MCF 10A (cell line): ENCODE data around the gene ZNF177. TPM values are rescaled to one million over a fixed set of nuclear protein-coding genes. Genes with fewer than 3 reads are reported as not detected.

Source experiments
- BruUV-seq: library from RNA; stranded (reverse); fragments of 400-500 nt; replicated peaks from 2 replicates; lab custom pipeline; 2021; lab: Mats Ljungman, UMichigan
- CTCF ChIA-PET: fragments of 300-600 bp; sonication (Branson Sonifier 250); formaldehyde crosslinking; extraction: SDS; loops from one replicate; lab custom pipeline; 2021; ENCODE audit warnings: antibody characterized with exemption, inconsistent platforms; lab: Yijun Ruan, JAX
- POLR2A ChIA-PET: fragments of 300-600, 350-650 bp; sonication (Branson Sonifier 250); formaldehyde crosslinking; extraction: SDS; loops from one replicate; lab custom pipeline; 2020; ENCODE audit warnings: antibody characterized with exemption, inconsistent platforms; lab: Yijun Ruan, JAX
- DNase-seq: peaks from one replicate; pipeline ENCODE4 v3.0.0-alpha.2; 2018; ENCODE audit not compliant: unreplicated experiment
- H3K27ac Mint-ChIP-seq: one replicate; pipeline ENCODE4 v1.8.0; 2022; ENCODE audit warnings: mild to moderate bottlenecking, low read depth, mixed read lengths; ENCODE audit not compliant: unreplicated experiment
- H3K27me3 Mint-ChIP-seq: one replicate; pipeline ENCODE4 v1.8.0; 2022; ENCODE audit warnings: mixed read lengths; ENCODE audit not compliant: insufficient read depth, unreplicated experiment
- H3K36me3 Mint-ChIP-seq: one replicate; pipeline ENCODE4 v1.8.0; 2022; ENCODE audit warnings: mild to moderate bottlenecking, moderate library complexity, mixed read lengths; ENCODE audit not compliant: insufficient read depth, unreplicated experiment
- H3K4me1 Mint-ChIP-seq: one replicate; pipeline ENCODE4 v1.8.0; 2022; ENCODE audit warnings: mixed read lengths; ENCODE audit not compliant: insufficient read depth, unreplicated experiment
- H3K4me3 Mint-ChIP-seq: one replicate; pipeline ENCODE4 v1.8.0; 2022; ENCODE audit warnings: mild to moderate bottlenecking, moderate library complexity, mixed read lengths; ENCODE audit not compliant: unreplicated experiment
- H3K9me3 Mint-ChIP-seq: one replicate; pipeline ENCODE4 v1.8.0; 2022; ENCODE audit warnings: mixed read lengths; ENCODE audit not compliant: unreplicated experiment
- CTCF ChIP-seq: fragments of 200-600 bp; IDR thresholded peaks from one replicate; pipeline ENCODE4 v1.8.0; 2022; ENCODE audit warnings: antibody characterized with exemption, mild to moderate bottlenecking; ENCODE audit not compliant: unreplicated experiment
- intact Hi-C: fragments of 100-400 bp; cut with micrococcal nuclease; formaldehyde crosslinking; loops from 2 replicates; pipeline ENCODE4 v1.14.1; 2022
- total RNA-seq: library from RNA; stranded (reverse); gene quantifications from 2 replicates; pipeline ENCODE4 v1.2.3, GENCODE V29; 2022

The ZNF177 gene
- total RNA-seq, 1 experiment from 2014 or later, result 0.79 TPM

GRCh38 chr19:9342610-9343304 lies 20.1 kb upstream of the ZNF177 start:
- Mint-ChIP-seq H3K36me3 (peaks cover 24% of the 10 kb centered on the region), H3K27ac (no peak overlapping the region), H3K27me3 (no peaks in the 10 kb centered on the region), H3K4me1 (no peaks in the 10 kb centered on the region), H3K4me3 (no peak overlapping the region), H3K9me3 (peaks cover 49% of the 10 kb centered on the region)
- no TSS peak for BruUV-seq
- TF ChIP-seq CTCF, result no peak
- ChIA-PET CTCF (no interaction called here), POLR2A (no interaction called here)
- intact Hi-C loops, result no loop called here
- DNase-seq, result no peak

DNA sequence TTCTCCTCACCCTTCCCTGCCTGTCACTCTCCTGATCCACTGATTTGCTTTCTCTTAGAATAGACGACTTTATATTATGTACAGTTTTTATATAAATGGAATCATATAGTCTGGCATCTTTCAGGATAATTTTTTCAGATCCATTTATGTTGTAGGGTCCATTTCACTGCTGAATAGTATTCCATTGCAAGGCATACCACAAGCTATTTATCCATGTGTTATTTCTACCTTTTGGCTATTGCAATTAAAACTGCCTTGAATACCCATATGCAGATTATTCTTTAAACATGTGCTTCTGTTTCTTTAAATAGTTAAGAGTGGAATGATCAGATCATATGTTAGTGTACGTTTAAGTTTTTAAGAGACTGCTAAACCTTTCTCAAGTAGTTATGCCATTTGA lies 17.8 kb upstream of the ZNF177 start:
- H3K4me1 Mint-ChIP-seq, result no peaks in the 10 kb centered on the region
- no TSS peak for BruUV-seq
- TF ChIP-seq CTCF, result no peak
- H3K36me3 Mint-ChIP-seq, result peaks cover 26% of the 10 kb centered on the region
- peaks cover 49% of the 10 kb centered on the region for H3K9me3 Mint-ChIP-seq
- no peak overlapping the region for H3K4me3 Mint-ChIP-seq
- ChIA-PET POLR2A (no interaction called here), CTCF (no interaction called here)
- DNase-seq, result no peak
- H3K27ac Mint-ChIP-seq, result no peak overlapping the region
- H3K27me3 Mint-ChIP-seq, result no peaks in the 10 kb centered on the region
- intact Hi-C loops, result no loop called here

DNA sequence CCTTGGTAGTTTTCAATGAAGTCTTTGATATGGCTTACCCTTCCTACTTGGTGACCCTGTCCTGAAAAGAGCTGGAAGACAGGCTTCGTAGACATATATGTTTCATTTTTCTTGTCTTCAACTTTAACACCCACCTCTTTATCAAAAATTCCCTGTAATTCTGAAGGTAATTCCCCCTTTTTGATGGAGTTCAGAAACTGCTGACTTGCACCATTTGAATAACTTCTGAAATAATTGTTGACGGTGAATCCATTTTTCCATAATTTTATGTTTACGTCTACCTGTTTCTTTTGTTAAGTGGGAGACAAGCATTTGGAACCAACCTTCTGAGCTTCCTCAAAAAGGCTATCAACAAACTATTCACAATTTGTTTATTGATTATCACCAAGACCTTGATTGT lies 14.6 kb upstream of the ZNF177 start:
- intact Hi-C loops, result no loop called here
- Mint-ChIP-seq H3K36me3 (peaks cover 7% of the 10 kb centered on the region), H3K9me3 (peaks cover 40% of the 10 kb centered on the region), H3K4me3 (no peak overlapping the region), H3K27ac (no peak overlapping the region), H3K4me1 (no peaks in the 10 kb centered on the region), H3K27me3 (no peaks in the 10 kb centered on the region)
- CTCF ChIA-PET, result interaction anchor here (0.5 to 0.6 kb wide), 2 partner anchors 8 to 37 kb away, joined by 4 read pairs; no protein-coding TSS in a partner anchor
- POLR2A ChIA-PET, result no interaction called here
- no peak for TF ChIP-seq CTCF
- no TSS peak for BruUV-seq
- DNase-seq, result no peak

- Mint-ChIP-seq H3K36me3 (peaks cover 5% of the 10 kb centered on the region), H3K4me1 (no peaks in the 10 kb centered on the region), H3K27ac (no peak overlapping the region), H3K9me3 (peaks cover 36% of the 10 kb centered on the region), H3K27me3 (no peaks in the 10 kb centered on the region), H3K4me3 (no peak overlapping the region)
- intact Hi-C loops, result no loop called here
- no peak for DNase-seq
- ChIA-PET POLR2A (no interaction called here), CTCF (interaction anchor here (0.6 kb wide), 1 partner anchor 36 kb away, joined by 4 read pairs; no protein-coding TSS in a partner anchor)
- no TSS peak for BruUV-seq
- no peak for TF ChIP-seq CTCF
These were observed 14.1 kb upstream of the ZNF177 start for GRCh38 chr19:9348671-9349070.
